Activated T-helper 2 cell treated with anti-CD3 and anti-CD28 coated beads, Interferon-gamma antibody, Interleukin-2, Interleukin-4, amounts not matched to agents 10 μg/mL and 5 μg/mL and 100 μg/mL, durations not matched to agents 14 hours and 24 hours and 36 hours (primary cell): Measurements from ENCODE around the gene SEC16A. TPM values are rescaled to one million over a fixed set of nuclear protein-coding genes. Genes with fewer than 3 reads are reported as not detected.

ENCODE experiments used
- DNase-seq: peaks from one replicate; pipeline ENCODE4 v3.0.0; 2021; ENCODE audit warnings: low spot score
- H3K27ac Mint-ChIP-seq: one replicate; pipeline ENCODE4 v1.8.0; 2021; ENCODE audit warnings: mixed read lengths
- H3K27me3 Mint-ChIP-seq: one replicate; pipeline ENCODE4 v1.8.0; 2021; ENCODE audit warnings: low read depth, mixed read lengths
- H3K36me3 Mint-ChIP-seq: one replicate; pipeline ENCODE4 v1.8.0; 2021; ENCODE audit warnings: low read depth, mixed read lengths
- H3K4me1 Mint-ChIP-seq: one replicate; pipeline ENCODE4 v1.8.0; 2021; ENCODE audit warnings: low read depth, mixed read lengths
- H3K4me3 Mint-ChIP-seq: one replicate; pipeline ENCODE4 v1.8.0; 2021; ENCODE audit warnings: low read depth, mild to moderate bottlenecking, moderate library complexity, mixed read lengths
- H3K9me3 Mint-ChIP-seq: one replicate; pipeline ENCODE4 v1.8.0; 2021; ENCODE audit warnings: mixed read lengths
- intact Hi-C: fragments of 100-400 bp; cut with micrococcal nuclease; formaldehyde crosslinking; loops from one replicate; pipeline ENCODE4 v1.15.1; 2023
- total RNA-seq: library from RNA; stranded (reverse); gene quantifications from 2 replicates; pipeline ENCODE4 v1.2.3, GENCODE V29; 2022

The SEC16A gene
- total RNA-seq, 1 donor from 2014 or later = 74.5 TPM

DNA sequence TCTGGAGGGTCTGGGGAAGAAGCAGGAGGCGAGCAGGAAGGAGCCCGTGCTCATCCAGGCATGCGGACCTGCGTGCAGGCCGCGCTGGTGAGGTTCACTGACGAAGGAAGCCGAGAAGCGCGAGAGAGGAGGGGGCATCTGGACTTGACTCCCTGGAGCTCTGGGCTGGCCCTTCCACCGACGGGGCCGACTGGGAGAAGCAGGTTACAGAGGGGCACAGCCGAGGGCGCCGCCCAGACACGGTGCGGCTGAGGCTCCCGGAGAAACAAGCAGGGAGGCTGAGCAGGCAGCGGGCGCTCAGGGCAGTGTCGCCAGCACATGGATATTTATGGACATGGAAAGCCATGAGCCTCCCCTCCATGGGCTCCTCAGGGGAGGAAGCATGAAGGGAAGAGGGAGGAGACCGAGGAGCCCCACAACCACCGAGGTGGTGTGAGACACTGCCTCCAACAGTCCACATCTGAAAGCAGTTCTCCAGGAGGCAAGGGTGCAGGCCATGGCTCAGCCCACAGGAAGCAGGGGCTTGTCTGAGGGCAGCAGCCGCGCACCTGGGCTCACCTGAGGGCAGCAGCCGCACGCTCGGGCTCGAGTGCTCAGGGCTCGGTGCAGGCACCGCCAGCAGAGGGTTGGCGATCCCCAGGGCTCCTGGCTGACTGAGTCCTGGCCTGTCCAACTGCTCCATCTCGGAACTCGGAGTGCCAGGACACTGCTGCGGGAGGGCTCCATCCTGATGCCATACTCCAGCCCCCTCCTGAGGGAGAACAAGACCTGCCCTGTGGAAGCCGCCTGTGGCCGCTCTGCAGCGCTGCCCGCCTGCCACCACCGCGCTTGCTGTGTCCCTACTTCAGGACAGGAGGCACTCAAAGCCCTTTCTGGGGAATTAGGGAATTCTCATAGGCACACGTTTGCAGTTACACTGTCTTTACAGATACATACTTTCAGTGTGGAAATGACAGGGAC, 27.5 kb downstream of the SEC16A start:
- intact Hi-C loops = no loop called here
- H3K9me3 Mint-ChIP-seq = no peaks in the 10 kb centered on the region
- H3K27me3 Mint-ChIP-seq = no peaks in the 10 kb centered on the region
- DNase-seq = no peak
- H3K27ac Mint-ChIP-seq = no peak overlapping the region
- no peak overlapping the region for H3K4me3 Mint-ChIP-seq
- peaks cover 73% of the 10 kb centered on the region for H3K36me3 Mint-ChIP-seq
- H3K4me1 Mint-ChIP-seq = no peaks in the 10 kb centered on the region

DNA sequence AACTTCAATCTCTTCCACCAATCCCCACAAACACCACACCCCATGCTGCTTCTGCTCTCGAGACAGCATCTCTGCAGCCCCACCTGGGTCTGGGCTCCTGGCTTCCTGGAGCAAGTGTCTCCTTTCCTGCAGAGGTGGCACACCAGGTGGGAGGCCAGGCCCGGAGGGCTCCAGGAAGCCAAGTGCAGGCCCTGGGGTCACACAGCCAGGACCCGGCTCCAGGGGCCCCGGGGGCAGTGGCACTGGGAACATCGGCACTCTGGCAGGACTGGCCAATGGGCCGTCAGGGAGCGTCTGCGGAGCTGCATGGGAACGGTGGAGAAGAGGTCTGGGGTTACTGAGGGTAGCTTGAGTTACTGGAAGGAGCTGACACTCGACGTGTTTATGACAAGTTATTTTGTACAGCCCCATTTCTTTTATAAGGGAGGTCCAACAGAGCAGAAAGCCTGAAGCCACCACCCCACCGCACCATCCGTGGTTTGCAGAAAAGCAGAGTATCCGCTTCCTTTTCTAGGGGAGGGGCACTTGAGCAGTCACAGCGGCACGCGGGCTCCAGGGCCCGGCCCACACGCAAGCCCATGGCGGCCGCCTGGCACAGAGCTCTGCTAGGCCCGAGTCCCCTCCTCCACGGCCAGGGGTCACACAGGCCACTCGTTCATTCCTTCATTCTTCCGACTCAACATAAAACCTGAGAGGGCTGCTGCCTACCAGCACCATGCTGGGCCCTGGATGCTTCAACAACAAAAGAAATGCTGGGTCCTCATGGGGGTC, 28.6 kb downstream of the SEC16A start:
- intact Hi-C loops = no loop called here
- H3K36me3 Mint-ChIP-seq = peaks cover 75% of the 10 kb centered on the region
- no peak overlapping the region for H3K4me3 Mint-ChIP-seq
- no peak overlapping the region for H3K27ac Mint-ChIP-seq
- no peaks in the 10 kb centered on the region for H3K9me3 Mint-ChIP-seq
- no peak for DNase-seq
- H3K27me3 Mint-ChIP-seq = no peaks in the 10 kb centered on the region
- no peaks in the 10 kb centered on the region for H3K4me1 Mint-ChIP-seq

DNA sequence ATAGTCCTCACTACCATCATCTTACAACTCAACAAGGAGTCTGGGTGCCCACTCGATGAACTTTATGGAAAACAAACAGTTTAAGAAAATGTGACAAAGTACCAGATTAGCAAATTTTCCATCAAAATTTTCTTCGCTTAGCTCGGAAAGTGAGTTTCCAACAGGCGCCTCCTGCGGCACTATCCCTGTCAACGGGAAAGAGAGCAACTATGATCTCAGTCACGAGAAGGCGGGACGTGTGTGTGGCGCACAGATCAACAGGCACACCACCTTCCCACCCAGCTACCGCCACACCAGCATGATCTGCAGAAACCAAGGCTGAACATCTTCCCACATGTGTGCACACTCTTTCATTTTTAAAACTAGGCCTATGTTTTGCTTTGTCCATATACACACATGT, 29.5 kb downstream of the SEC16A start:
- H3K36me3 Mint-ChIP-seq = peaks cover 70% of the 10 kb centered on the region
- intact Hi-C loops = no loop called here
- no peaks in the 10 kb centered on the region for H3K9me3 Mint-ChIP-seq
- H3K27ac Mint-ChIP-seq = no peak overlapping the region
- no peaks in the 10 kb centered on the region for H3K27me3 Mint-ChIP-seq
- H3K4me3 Mint-ChIP-seq = no peak overlapping the region
- H3K4me1 Mint-ChIP-seq = no peaks in the 10 kb centered on the region
- DNase-seq = no peak

DNA sequence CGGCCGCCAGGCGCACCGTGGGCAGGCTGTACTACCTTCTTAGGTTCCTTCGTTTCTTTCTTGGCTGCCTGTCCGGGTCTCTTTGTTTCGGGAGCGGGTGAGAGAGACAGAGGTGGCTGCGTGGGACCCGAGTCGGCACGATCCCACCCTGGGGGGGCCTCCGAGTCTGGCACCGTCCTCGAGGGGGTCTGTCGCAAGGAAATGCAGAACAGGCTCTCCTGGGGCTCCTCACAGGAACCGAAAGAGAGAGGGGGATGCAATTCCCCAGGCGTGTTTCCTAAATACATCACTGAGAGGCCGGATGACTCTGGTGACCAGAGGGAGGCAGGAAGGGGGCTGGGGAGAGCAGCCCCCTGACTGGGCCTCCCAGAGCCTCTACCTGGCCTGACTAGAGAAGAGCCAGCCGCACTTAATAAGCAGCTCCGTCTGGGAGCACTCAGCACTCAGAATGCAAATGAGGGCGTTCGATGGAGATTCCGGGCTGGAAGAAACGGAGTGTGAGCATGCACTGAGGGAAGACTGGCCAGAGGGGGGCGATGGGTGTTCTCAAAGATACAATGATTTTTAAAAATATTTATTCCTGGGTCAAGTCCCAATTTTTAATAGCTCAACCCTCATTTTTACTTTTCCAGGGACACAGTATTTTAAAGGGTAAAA, 31.5 kb downstream of the SEC16A start:
- Mint-ChIP-seq H3K9me3 (no peaks in the 10 kb centered on the region), H3K36me3 (peaks cover 75% of the 10 kb centered on the region), H3K4me3 (no peak overlapping the region), H3K27ac (no peak overlapping the region), H3K4me1 (no peaks in the 10 kb centered on the region), H3K27me3 (no peaks in the 10 kb centered on the region)
- intact Hi-C loops = no loop called here
- DNase-seq = no peak

DNA sequence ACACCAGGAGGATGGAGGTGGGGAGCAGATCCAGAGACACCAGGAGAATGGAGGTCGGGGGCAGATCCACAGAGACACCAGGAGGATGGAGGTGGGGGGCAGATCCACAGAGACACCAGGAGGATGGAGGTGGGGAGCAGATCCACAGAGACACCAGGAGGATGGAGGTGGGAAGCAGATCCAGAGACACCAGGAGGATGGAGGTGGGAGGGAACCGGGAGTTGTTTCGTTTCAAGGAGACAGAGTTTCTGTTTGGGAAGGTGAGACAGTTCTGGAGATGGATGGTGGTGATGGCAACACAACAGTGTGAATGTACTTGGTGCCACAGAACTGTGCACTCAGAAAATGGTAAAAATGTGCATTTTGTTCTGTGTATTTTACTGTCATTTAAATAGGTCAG, 34.2 kb downstream of the SEC16A start:
- H3K36me3 Mint-ChIP-seq = peaks cover 70% of the 10 kb centered on the region
- intact Hi-C loops = no loop called here
- no peak overlapping the region for H3K4me3 Mint-ChIP-seq
- H3K9me3 Mint-ChIP-seq = no peaks in the 10 kb centered on the region
- H3K4me1 Mint-ChIP-seq = no peaks in the 10 kb centered on the region
- no peaks in the 10 kb centered on the region for H3K27me3 Mint-ChIP-seq
- no peak overlapping the region for H3K27ac Mint-ChIP-seq
- no peak for DNase-seq

DNA sequence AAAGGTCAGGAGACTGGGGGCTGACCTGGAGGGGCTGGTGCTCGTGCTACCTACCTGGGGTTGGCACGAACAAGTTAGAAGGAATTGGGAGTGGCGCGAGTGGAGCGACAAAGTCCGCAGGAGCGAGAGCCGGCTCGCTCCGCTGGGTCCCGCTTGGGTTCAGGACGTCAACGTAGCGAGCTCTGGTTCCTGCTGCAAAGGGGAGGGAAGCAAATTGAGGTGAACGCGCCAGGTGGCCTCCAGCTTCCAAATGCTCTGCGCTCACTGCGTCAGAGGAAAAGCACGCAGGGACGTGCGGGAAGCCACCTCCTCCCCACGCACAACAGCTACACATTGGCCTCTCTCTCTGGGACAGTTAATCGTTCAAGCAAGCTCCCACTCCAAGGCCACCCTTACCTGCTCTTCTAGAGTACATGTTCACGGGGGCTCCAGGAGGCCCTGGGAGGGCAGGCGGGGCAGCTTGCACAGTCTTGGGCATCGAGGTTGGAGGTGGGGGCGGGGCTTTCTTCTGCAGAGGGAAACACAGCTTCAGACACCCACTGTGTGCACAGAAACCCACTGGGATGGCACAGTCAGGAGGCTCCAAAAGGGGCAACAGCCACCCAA, 35.6 kb downstream of the SEC16A start:
- Mint-ChIP-seq H3K9me3 (no peaks in the 10 kb centered on the region), H3K27ac (no peak overlapping the region), H3K36me3 (peaks cover 74% of the 10 kb centered on the region), H3K27me3 (no peaks in the 10 kb centered on the region), H3K4me3 (no peak overlapping the region), H3K4me1 (no peaks in the 10 kb centered on the region)
- intact Hi-C loops = no loop called here
- DNase-seq = no peak

DNA sequence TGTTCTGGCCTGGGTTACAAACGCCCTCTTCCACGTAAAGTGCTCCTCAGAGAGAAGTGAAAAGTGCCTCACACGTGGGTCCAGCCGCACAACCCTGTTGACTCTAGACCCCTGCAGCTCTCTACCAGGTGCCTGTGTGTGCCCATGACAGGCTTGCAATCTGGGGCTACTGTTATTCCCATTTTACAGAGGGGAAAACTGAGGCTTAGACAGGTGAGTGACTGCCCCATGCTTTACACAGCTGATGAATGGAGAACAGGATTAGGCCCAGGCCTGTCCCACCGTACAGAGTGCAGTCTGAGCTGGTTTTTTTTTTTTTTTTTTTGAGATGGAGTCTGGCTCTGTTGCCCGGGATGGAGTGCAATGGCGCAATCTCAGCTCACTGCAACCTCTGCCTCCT, 37.0 kb downstream of the SEC16A start:
- Mint-ChIP-seq H3K4me1 (no peaks in the 10 kb centered on the region), H3K36me3 (peaks cover 73% of the 10 kb centered on the region), H3K27me3 (no peaks in the 10 kb centered on the region), H3K9me3 (no peaks in the 10 kb centered on the region), H3K27ac (no peak overlapping the region), H3K4me3 (no peak overlapping the region)
- intact Hi-C loops = no loop called here
- DNase-seq = no peak

DNA sequence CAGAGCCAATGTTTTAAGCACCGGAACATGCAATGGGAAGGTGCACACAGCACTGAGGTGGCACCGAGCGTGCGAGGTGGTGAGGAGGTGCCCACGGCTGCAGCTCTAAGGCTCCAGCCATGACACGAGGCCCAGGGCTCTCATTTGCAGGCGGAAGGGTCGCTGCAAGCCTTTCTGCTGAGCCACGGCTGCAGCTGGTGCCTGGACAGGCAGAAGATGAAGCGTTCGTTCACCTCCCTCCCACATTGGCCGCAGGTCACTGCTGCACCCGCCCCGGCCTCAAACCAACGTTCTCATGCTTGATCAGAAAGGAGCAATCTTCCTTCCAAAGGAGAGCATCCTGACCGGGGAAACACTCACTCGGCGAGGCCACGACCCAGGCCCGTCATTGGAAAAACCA, 38.7 kb downstream of the SEC16A start:
- no peaks in the 10 kb centered on the region for H3K9me3 Mint-ChIP-seq
- H3K36me3 Mint-ChIP-seq = peaks cover 69% of the 10 kb centered on the region
- H3K27ac Mint-ChIP-seq = no peak overlapping the region
- no peaks in the 10 kb centered on the region for H3K4me1 Mint-ChIP-seq
- no peak overlapping the region for H3K4me3 Mint-ChIP-seq
- intact Hi-C loops = no loop called here
- no peaks in the 10 kb centered on the region for H3K27me3 Mint-ChIP-seq
- no peak for DNase-seq

DNA sequence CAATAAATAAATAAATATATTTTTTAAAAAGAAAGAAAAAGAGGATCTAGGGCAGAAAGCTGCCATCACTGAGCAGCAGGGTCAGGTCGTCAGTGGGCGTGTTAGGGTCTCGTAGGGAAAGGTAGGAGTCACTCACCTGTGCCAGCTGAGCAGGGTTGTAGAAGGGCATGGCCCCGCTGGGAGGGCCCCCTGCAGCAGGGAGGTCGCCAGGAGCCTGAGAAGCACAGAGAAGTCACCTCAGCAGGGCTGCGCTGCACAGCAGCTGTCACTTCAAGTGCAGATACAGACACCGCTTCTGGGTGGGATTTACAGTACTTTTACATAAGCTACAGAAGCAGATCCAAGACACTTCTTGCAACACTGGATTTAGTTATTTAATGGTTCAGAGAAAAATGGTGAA, 39.2 kb downstream of the SEC16A start:
- no peak overlapping the region for H3K27ac Mint-ChIP-seq
- peaks cover 69% of the 10 kb centered on the region for H3K36me3 Mint-ChIP-seq
- H3K9me3 Mint-ChIP-seq = no peaks in the 10 kb centered on the region
- no peaks in the 10 kb centered on the region for H3K27me3 Mint-ChIP-seq
- no peaks in the 10 kb centered on the region for H3K4me1 Mint-ChIP-seq
- H3K4me3 Mint-ChIP-seq = no peak overlapping the region
- no peak for DNase-seq
- intact Hi-C loops = no loop called here

DNA sequence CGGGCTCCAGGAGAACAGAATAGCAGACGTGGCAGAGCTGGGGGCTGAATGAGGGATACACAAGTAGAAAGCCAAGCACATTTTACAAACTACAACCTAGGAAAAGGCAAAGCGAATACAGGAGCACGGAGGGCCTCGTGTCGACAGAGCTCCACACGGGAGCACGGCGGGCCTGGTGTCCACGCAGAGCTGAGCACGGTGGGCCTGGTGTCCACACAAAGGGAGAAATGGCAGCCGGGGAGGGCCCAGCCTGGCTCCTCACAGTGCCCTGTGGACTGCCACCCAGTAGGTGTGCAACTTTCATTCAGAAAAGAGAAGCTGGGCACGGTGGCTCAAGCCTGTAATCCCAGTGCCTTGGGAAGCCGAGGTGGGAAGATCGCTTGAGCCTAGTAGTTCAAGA, 39.8 kb downstream of the SEC16A start:
- no peaks in the 10 kb centered on the region for H3K9me3 Mint-ChIP-seq
- DNase-seq = no peak
- no peak overlapping the region for H3K27ac Mint-ChIP-seq
- H3K36me3 Mint-ChIP-seq = peaks cover 66% of the 10 kb centered on the region
- intact Hi-C loops = no loop called here
- no peak overlapping the region for H3K4me3 Mint-ChIP-seq
- H3K27me3 Mint-ChIP-seq = no peaks in the 10 kb centered on the region
- peaks cover 3% of the 10 kb centered on the region for H3K4me1 Mint-ChIP-seq

DNA sequence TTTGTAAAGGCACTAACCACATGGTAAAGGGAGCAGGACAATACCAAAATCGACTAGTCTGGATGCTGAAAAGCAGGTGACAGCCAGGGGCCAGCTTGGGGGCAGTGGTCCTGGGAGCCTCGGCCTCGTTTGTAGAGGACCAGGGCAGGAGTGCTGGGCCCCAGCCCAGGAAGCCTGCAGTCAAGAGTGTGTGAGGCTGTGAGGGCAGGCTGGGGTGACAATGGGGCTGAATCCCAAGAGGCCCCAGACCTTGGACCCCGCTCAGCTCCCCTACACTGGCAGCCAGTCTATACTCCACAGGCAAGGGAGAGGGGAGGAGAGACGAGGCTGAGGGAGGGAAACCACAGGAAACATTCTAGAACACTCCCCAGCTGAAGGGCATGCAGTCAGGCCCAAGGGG, 40.6 kb downstream of the SEC16A start:
- no peak for DNase-seq
- Mint-ChIP-seq H3K27ac (no peak overlapping the region), H3K36me3 (peaks cover 60% of the 10 kb centered on the region), H3K4me3 (no peak overlapping the region), H3K9me3 (no peaks in the 10 kb centered on the region), H3K27me3 (no peaks in the 10 kb centered on the region), H3K4me1 (peaks cover 8% of the 10 kb centered on the region)
- intact Hi-C loops = no loop called here

DNA sequence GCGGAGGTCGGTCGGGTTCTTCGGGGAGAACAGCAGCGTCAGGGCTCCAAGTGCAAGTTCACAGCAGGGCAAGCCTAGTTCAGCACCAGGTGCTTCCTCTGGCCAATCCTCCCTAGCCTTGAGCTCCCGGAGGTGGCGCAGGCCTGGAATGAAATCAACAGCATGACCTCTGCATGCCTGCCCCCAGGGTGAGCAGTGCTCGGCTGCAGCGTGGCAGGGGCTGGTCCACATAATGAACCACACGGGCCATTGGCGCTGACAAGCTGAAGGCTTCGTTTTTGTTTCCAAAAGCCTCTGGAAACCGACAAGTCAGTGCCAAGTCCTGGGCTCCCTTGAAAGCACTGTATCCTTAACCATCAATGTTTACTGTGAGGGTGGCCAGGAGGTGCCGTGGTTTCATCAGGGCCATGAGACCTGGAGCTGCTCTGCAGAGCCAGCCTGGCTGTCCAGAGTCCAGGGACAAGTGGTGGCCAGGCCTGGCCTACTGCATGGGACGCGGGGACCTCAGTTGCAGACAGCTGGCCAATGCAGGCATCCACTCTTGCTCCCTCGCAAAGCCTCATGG, 41.1 kb downstream of the SEC16A start:
- DNase-seq = no peak
- no peak overlapping the region for H3K27ac Mint-ChIP-seq
- H3K9me3 Mint-ChIP-seq = no peaks in the 10 kb centered on the region
- H3K4me3 Mint-ChIP-seq = no peak overlapping the region
- H3K27me3 Mint-ChIP-seq = no peaks in the 10 kb centered on the region
- intact Hi-C loops = no loop called here
- H3K36me3 Mint-ChIP-seq = peaks cover 60% of the 10 kb centered on the region
- peaks cover 13% of the 10 kb centered on the region for H3K4me1 Mint-ChIP-seq
